GM18505 (cell line): Measurements from ENCODE around the gene REELD1.

Experiments used
- ATAC-seq: cut with Tn5 transposase; IDR thresholded peaks from one replicate; pipeline ENCODE4 v1.9.1; 2021; ENCODE audit not compliant: unreplicated experiment
- POLR2A ChIP-seq: IDR thresholded peaks from 4 replicates; pipeline ENCODE4 v1.6.1; 2011; ENCODE audit warnings: borderline replicate concordance; ENCODE audit not compliant: insufficient read depth, insufficient read length; ENCODE audit errors: extremely low read depth

REELD1 gene

DNA sequence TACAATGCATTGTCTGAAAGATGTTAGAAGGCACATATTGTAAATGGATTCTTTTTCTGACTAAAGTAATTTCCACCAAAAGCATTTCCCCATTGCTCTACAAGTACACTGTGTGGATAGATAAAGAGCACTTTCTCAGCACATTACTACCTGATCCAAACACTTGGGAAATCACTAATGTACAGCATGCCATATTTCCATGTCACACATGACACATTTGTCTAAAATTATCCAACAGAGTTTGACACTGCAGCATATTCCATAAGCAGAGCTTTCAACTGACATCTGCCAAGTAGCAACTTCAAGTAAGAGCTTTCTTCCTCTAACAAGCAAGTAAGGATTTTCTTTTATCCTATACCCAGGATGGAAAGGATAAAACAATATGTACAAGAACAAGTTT, 49.5 kb downstream of the REELD1 start:
- no peak for ATAC-seq
- TF ChIP-seq POLR2A = no peak

DNA sequence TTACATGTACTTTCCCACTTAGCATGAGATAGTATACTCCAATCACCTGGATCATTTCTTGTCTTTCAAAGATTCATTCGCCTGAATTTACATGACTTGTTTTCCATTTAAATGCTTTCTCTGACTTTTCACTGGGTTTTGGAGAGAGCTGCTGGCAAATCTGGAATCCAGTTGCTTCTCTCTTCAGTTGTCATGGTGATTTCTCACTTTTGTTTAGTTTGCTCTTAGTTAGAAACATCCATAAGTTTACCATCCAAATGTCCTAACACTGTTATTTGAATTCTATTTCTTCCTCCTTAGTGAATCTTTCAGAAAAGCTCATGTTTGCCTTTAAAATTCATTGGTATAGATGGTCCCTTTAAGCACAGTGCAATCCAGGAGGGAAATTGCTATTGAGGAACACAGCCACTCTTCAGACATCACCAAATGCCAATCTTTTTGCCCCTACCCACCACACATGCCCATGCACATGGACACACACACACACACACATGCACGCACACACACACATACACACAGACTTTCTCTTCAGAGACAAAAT, 51.7 kb downstream of the REELD1 start:
- ATAC-seq = no peak

DNA sequence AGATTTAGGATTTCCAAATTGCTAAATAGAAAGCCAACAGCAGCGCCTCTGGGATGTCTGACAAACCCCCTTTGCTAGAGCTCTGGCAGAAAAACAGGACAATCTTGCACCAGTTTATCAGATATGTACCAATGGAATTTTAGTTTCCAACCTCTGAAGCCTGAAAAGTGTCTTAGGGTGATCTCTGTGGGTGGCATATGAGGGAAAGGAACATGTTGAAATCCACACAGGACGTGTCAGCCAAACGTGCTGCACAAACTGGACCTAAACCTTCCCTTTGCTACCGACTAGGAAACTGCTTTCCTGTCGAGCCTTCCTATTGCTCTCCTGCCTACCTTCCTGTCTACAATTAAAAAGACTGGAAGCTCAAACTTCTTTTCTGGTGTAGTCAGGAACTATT, 53.5 kb downstream of the REELD1 start:
- TF ChIP-seq POLR2A = no peak
- ATAC-seq = no peak

More for the DNA sequence above, 51.7 kb downstream of the REELD1 start:
- TF ChIP-seq POLR2A = no peak

DNA sequence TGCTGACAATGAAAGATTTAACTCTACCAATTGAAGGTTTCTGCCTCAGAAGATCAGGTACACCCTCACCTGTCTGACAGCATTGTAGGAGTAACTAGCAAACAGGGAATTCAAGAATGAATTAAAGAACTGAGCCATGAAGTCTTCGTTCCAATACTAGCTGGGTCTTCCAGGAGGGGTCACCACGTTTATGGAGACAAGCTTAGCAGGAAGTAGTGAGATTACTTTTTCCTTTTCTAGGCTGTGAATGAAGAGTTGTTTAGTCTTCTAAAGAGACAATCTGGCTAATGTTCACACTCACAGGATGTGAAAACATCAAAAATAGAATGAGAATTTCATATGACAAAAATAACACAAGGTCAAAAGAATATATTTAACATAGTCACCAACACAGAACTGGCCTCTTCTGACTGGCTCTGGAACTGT, 54.9 kb downstream of the REELD1 start:
- ATAC-seq = peak; percentile 44

DNA sequence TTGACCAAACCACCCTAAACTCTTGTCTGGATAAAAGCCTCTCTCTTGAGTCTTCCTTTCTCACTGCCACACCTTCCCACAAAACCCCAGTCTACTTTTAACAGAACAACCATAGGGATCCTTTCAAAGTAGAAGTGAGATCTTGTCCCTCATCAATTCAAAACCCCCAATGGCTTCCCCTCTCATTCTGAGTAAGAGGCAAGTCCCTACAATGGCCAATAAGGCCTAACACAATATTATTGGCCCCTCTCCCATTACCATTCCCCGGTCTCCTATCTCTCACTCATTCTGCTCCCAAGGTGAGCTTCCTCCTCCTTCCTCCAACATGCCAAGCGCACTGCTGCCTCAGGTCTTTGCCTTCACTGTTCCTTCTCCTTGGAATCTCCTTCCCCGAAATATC, 57.1 kb downstream of the REELD1 start:
- TF ChIP-seq POLR2A = no peak
- ATAC-seq = no peak

More for the DNA sequence above, 54.9 kb downstream of the REELD1 start:
- TF ChIP-seq POLR2A = peak; percentile 19

DNA sequence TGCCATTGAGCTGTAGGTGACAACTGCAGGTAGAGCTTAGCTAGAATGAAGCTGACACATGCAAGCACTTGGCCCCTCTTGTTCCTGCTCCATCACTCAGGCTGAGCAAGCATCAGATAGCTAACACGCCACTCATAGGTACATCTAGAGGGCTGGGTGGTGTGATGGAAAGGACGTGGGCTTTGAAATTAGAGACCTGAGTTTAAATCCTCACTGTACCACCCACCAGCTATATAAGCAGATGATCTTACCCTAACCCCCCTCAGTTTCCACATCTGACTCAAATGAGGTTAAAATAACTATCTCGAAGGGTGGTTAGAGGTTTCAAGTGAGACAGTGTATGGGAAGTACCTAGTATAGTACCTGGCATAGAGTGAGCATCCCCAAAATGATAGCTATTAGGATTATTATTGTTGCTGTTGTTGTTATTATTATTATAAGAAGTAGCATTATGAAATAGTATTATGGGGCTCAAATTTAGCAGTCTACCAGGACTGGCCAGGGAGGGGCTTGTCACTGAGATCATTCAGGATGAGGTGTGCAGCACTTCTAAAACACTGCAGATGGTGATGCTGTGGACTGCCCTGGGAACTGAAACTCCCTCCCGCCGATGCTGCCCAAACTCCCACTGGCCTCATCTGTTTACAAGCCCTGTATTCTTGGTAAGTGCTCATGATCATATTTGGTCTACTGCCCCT, 59.0 kb downstream of the REELD1 start:
- peak; percentile 66 for ATAC-seq
- peak; percentile 36 for TF ChIP-seq POLR2A

DNA sequence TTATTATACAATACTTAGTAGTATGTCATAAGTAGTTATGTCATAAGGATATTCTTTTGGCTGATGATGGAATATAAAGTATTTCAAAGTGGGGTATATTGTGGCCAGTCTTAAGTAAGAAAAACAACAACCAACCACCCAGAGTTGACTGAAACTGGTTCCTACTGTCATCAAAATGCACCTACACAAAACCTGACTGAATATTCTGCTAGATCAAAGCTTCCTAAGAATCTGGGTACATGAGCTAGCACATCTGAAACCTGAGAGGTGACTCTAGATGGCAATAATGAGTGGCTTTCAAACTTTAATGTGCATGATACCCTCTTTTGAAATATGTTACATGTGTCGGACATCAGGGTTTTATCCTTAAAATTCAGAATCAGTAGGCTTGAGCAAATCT, 60.4 kb downstream of the REELD1 start:
- ATAC-seq = no peak
- no peak for TF ChIP-seq POLR2A

DNA sequence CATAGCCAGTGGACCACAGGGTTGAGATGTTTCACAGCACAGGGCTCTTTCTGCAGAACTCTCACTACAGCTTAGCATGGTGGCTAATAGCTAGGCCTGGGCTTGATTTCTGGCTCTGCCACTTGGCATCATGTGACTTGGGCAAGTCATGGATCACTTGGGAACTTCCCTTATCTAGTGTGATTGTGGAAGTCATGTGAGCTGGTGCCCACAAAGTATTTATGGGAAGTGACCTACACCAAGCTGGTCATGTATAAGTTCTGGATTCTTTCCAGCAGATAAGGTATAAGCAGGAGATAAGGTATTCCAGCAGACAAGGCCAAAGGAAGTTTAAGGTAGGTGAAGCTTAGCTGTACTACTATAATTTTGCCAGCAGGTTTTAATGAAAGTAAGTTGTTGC, 61.0 kb downstream of the REELD1 start:
- no peak for TF ChIP-seq POLR2A
- ATAC-seq = no peak

DNA sequence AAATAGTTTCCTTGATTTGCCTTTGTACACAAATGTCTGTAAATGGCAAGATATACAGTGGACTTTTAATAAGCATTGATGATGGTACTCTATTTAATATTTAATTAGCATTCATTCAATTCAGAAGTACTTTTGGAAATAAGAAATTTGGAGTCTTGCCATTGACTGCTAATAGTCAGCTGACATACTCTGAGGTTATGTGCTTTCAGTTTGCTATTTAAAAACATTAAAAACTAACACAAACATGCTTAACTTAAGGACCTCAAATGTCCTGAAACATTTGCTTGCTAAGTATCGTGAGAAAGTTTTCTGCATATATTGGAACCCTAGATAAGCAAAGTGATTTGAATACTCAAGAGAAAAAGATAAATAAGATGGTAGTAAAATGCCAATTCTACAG, 64.6 kb downstream of the REELD1 start:
- no peak for TF ChIP-seq POLR2A
- no peak for ATAC-seq
